ENCODE measurements around the gene SEMA3F.
A peak's percentile ranks its signal among the peaks of the same experiment; 100 is the strongest.

Gene SEMA3F

GRCh38 chr3:50196253-50196801 lies 41.2 kb downstream of the SEMA3F start:
- Histone ChIP-seq H3K36me3 (ENCODE audit: control insufficient read depth, insufficient read depth, low read length, severe bottlenecking) (no peaks in the 10 kb centered on the region), H3K9me3 (ENCODE audit: control insufficient read depth, low read length) (no peaks in the 10 kb centered on the region), H3K4me1 (ENCODE audit: control insufficient read depth, insufficient read depth, low read length) (peaks cover 2% of the 10 kb centered on the region), H3K9ac (ENCODE audit: low read length) (no peak overlapping the region), H3K27me3 (replicated peaks; ENCODE audit: control insufficient read depth, insufficient read depth, low read length) (peaks cover 65% of the 10 kb centered on the region), H3K4me3 (ENCODE audit: low read length) (no peak overlapping the region)
- no peak for DNase-seq (ENCODE audit: low read depth)

- Histone ChIP-seq H3K4me1 (ENCODE audit: control insufficient read depth, insufficient read depth, low read length) (no peaks in the 10 kb centered on the region), H3K36me3 (ENCODE audit: control insufficient read depth, insufficient read depth, low read length, severe bottlenecking) (no peaks in the 10 kb centered on the region), H3K4me3 (ENCODE audit: low read length) (no peak overlapping the region), H3K9me3 (ENCODE audit: control insufficient read depth, low read length) (no peaks in the 10 kb centered on the region), H3K27me3 (replicated peaks; ENCODE audit: control insufficient read depth, insufficient read depth, low read length) (peaks cover 62% of the 10 kb centered on the region), H3K9ac (ENCODE audit: low read length) (no peak overlapping the region)
- DNase-seq (ENCODE audit: low read depth): no peak
Observed at GRCh38 chr3:50201573-50202315, 46.6 kb downstream of the SEMA3F start.

GRCh38 chr3:50202353-50203112 lies 47.4 kb downstream of the SEMA3F start:
- no peak for DNase-seq (ENCODE audit: low read depth)
- no peaks in the 10 kb centered on the region for H3K9me3 ChIP-seq (ENCODE audit: control insufficient read depth, low read length)
- no peak overlapping the region for H3K4me3 ChIP-seq (ENCODE audit: low read length)
- no peaks in the 10 kb centered on the region for H3K4me1 ChIP-seq (ENCODE audit: control insufficient read depth, insufficient read depth, low read length)
- no peak overlapping the region for H3K9ac ChIP-seq (ENCODE audit: low read length)
- no peaks in the 10 kb centered on the region for H3K36me3 ChIP-seq (ENCODE audit: control insufficient read depth, insufficient read depth, low read length, severe bottlenecking)
- peaks cover 57% of the 10 kb centered on the region for H3K27me3 ChIP-seq (replicated peaks; ENCODE audit: control insufficient read depth, insufficient read depth, low read length)

GRCh38 chr3:50203113-50203808 lies 48.1 kb downstream of the SEMA3F start:
- H3K4me3 ChIP-seq (ENCODE audit: low read length): no peak overlapping the region
- H3K36me3 ChIP-seq (ENCODE audit: control insufficient read depth, insufficient read depth, low read length, severe bottlenecking): no peaks in the 10 kb centered on the region
- no peak for DNase-seq (ENCODE audit: low read depth)
- H3K9ac ChIP-seq (ENCODE audit: low read length): no peak overlapping the region
- no peaks in the 10 kb centered on the region for H3K4me1 ChIP-seq (ENCODE audit: control insufficient read depth, insufficient read depth, low read length)
- H3K9me3 ChIP-seq (ENCODE audit: control insufficient read depth, low read length): no peaks in the 10 kb centered on the region
- H3K27me3 ChIP-seq (replicated peaks; ENCODE audit: control insufficient read depth, insufficient read depth, low read length): peaks cover 57% of the 10 kb centered on the region

- Histone ChIP-seq H3K9ac (ENCODE audit: low read length) (no peak overlapping the region), H3K36me3 (ENCODE audit: control insufficient read depth, insufficient read depth, low read length, severe bottlenecking) (no peaks in the 10 kb centered on the region), H3K9me3 (ENCODE audit: control insufficient read depth, low read length) (no peaks in the 10 kb centered on the region), H3K27me3 (replicated peaks; ENCODE audit: control insufficient read depth, insufficient read depth, low read length) (peaks cover 56% of the 10 kb centered on the region), H3K4me1 (ENCODE audit: control insufficient read depth, insufficient read depth, low read length) (no peaks in the 10 kb centered on the region), H3K4me3 (ENCODE audit: low read length) (no peak overlapping the region)
- DNase-seq (ENCODE audit: low read depth): no peak
Observed at GRCh38 chr3:50203809-50204803, 49.0 kb downstream of the SEMA3F start.

- DNase-seq (ENCODE audit: low read depth): peak; percentile 55
- H3K27me3 ChIP-seq (replicated peaks; ENCODE audit: control insufficient read depth, insufficient read depth, low read length): peaks cover 54% of the 10 kb centered on the region
Observed at GRCh38 chr3:50204804-50205412, 49.8 kb downstream of the SEMA3F start, which contains the start of gene SLC38A3. SLC38A3 (plus strand) TSS chr3:50205271; CDS start chr3:50214200, 8,929 bp downstream.

GRCh38 chr3:50205413-50206276 lies 50.5 kb downstream of the SEMA3F start:
- Histone ChIP-seq H3K9me3 (ENCODE audit: control insufficient read depth, low read length) (no peaks in the 10 kb centered on the region), H3K9ac (ENCODE audit: low read length) (no peak overlapping the region), H3K4me1 (ENCODE audit: control insufficient read depth, insufficient read depth, low read length) (no peaks in the 10 kb centered on the region), H3K36me3 (ENCODE audit: control insufficient read depth, insufficient read depth, low read length, severe bottlenecking) (no peaks in the 10 kb centered on the region), H3K27me3 (replicated peaks; ENCODE audit: control insufficient read depth, insufficient read depth, low read length) (peaks cover 53% of the 10 kb centered on the region), H3K4me3 (ENCODE audit: low read length) (no peak overlapping the region)
- peak; percentile 21 for DNase-seq (ENCODE audit: low read depth)

More at GRCh38 chr3:50204804-50205412, 49.8 kb downstream of the SEMA3F start, which contains the start of gene SLC38A3:
- Histone ChIP-seq H3K4me3 (ENCODE audit: low read length) (no peak within 1 kb of the TSS), H3K9me3 (ENCODE audit: control insufficient read depth, low read length) (no peaks in the 10 kb centered on the region), H3K4me1 (ENCODE audit: control insufficient read depth, insufficient read depth, low read length) (no peaks in the 10 kb centered on the region), H3K36me3 (ENCODE audit: control insufficient read depth, insufficient read depth, low read length, severe bottlenecking) (no peaks in the 10 kb centered on the region), H3K9ac (ENCODE audit: low read length) (no peak within 1 kb of the TSS)

GRCh38 chr3:50207359-50208042 lies 52.4 kb downstream of the SEMA3F start:
- Histone ChIP-seq H3K9ac (ENCODE audit: low read length) (no peak overlapping the region), H3K27me3 (replicated peaks; ENCODE audit: control insufficient read depth, insufficient read depth, low read length) (peaks cover 34% of the 10 kb centered on the region), H3K4me3 (ENCODE audit: low read length) (no peak overlapping the region), H3K4me1 (ENCODE audit: control insufficient read depth, insufficient read depth, low read length) (peaks cover 9% of the 10 kb centered on the region), H3K36me3 (ENCODE audit: control insufficient read depth, insufficient read depth, low read length, severe bottlenecking) (no peaks in the 10 kb centered on the region), H3K9me3 (ENCODE audit: control insufficient read depth, low read length) (no peaks in the 10 kb centered on the region)
- DNase-seq (ENCODE audit: low read depth): no peak

- peaks cover 10% of the 10 kb centered on the region for H3K4me1 ChIP-seq (ENCODE audit: control insufficient read depth, insufficient read depth, low read length)
- H3K9ac ChIP-seq (ENCODE audit: low read length): no peak overlapping the region
- no peaks in the 10 kb centered on the region for H3K36me3 ChIP-seq (ENCODE audit: control insufficient read depth, insufficient read depth, low read length, severe bottlenecking)
- H3K27me3 ChIP-seq (replicated peaks; ENCODE audit: control insufficient read depth, insufficient read depth, low read length): peaks cover 23% of the 10 kb centered on the region
- no peak overlapping the region for H3K4me3 ChIP-seq (ENCODE audit: low read length)
- no peak for DNase-seq (ENCODE audit: low read depth)
- H3K9me3 ChIP-seq (ENCODE audit: control insufficient read depth, low read length): no peaks in the 10 kb centered on the region
Observed at GRCh38 chr3:50208677-50209344, 53.7 kb downstream of the SEMA3F start.

All from adipocyte (in vitro differentiated cells).